Endothelial cell of umbilical vein (primary cell): Measurements from ENCODE around the gene SESN2.

ENCODE experiments used
- EZH2 ChIP-seq: IDR thresholded peaks from 2 replicates; pipeline ENCODE4 v1.6.1; 2012; ENCODE audit warnings: borderline replicate concordance, low read depth, mild to moderate bottlenecking, moderate library complexity, low read length, inconsistent platforms; ENCODE audit not compliant: severe bottlenecking
- MYC ChIP-seq: IDR thresholded peaks from one replicate; pipeline ENCODE4 v1.6.1; 2011; ENCODE audit warnings: mild to moderate bottlenecking, low read depth, low read length
- POLR2A ChIP-seq: IDR thresholded peaks from 2 replicates; pipeline ENCODE4 v1.6.1; 2012; ENCODE audit warnings: low read depth, mild to moderate bottlenecking, control low read depth, low read length
- POLR2AphosphoS5 ChIP-seq: IDR thresholded peaks from 2 replicates; pipeline ENCODE4 v1.6.1; 2012; ENCODE audit warnings: low read depth, mild to moderate bottlenecking, control low read depth, low read length, moderate library complexity; ENCODE audit not compliant: insufficient read depth
- TF ChIP-seq, protein P1 (sequence below), 2 donors: IDR thresholded peaks; 1 replicate in 1 of 2; 2 replicates in 1 of 2; pipeline ENCODE4 v1.5.1; 2011; ENCODE audit warnings: low read length in 2 of 2, mild to moderate bottlenecking in 2 of 2, moderate library complexity in 2 of 2, control low read depth in 1 of 2, inconsistent platforms in 1 of 2, low read depth in 1 of 2; ENCODE audit not compliant: insufficient read depth in 1 of 2; ENCODE audit errors: extremely low read depth in 1 of 2

DNA sequence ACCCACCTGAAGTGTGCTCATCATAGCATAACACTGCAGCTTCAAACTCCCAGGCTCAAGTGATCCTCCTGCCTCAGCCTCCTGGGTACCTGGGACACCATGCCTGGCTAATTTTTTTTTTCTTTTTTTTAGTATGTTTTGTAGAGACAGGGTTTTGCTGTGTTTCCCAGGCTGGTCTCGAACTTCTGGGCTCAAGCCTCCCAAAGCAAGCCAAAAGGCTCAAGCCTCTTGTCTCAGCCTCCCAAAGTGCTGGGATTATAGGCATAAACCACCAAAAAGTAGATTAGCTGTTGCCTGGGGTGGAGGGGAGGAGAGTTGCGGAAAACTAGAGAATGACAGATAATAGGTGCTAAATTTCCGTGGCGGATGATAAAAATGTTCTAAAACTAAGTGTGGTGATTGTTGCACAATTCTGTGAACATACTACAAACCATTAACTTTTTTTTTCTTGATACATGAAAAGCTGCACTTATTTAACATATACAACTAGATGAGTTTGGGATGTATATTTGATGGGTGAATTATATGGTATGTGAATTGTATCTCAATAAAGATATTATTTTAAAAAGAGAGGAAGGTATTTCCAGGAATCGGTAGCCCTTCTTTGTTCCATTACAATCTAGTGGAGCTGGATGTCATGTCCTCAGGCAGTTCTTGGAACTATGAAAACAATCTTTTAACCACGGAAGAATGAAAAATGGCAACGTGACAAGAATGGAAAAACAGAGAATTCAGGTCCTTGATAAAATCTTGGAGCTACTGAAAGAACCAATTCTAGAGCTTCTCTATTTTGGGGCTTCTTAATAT, 42.3 kb downstream of the SESN2 start:
- TF ChIP-seq, protein P1, sequence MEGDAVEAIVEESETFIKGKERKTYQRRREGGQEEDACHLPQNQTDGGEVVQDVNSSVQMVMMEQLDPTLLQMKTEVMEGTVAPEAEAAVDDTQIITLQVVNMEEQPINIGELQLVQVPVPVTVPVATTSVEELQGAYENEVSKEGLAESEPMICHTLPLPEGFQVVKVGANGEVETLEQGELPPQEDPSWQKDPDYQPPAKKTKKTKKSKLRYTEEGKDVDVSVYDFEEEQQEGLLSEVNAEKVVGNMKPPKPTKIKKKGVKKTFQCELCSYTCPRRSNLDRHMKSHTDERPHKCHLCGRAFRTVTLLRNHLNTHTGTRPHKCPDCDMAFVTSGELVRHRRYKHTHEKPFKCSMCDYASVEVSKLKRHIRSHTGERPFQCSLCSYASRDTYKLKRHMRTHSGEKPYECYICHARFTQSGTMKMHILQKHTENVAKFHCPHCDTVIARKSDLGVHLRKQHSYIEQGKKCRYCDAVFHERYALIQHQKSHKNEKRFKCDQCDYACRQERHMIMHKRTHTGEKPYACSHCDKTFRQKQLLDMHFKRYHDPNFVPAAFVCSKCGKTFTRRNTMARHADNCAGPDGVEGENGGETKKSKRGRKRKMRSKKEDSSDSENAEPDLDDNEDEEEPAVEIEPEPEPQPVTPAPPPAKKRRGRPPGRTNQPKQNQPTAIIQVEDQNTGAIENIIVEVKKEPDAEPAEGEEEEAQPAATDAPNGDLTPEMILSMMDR (IDR thresholded peaks at IDR 0.05; ENCODE audit: extremely low read depth in 1 of 2, insufficient read depth in 1 of 2, low read depth in 1 of 2, low read length in 2 of 2), result no peak
- TF ChIP-seq POLR2A (no peak), POLR2AphosphoS5 (no peak), EZH2 (no peak), MYC (no peak)
